Gastrocnemius medialis (tissue), 4 donors: ENCODE data around the gene APBA1. TPM values are rescaled to one million over a fixed set of nuclear protein-coding genes. Genes with fewer than 3 reads are reported as not detected.
A peak's percentile ranks its signal among the peaks of the same experiment; 100 is the strongest.

Source experiments
- ATAC-seq, 2 donors: fragments of 150-250 bp; one replicate each; pipeline ENCODE4 v1.9.1; 2016
- DNase-seq, 2 donors: peaks; one replicate each; pipeline ENCODE4 v3.0.0-alpha.2; 2019
- H3K27ac ChIP-seq, 4 donors: fragments of 200-600 bp; sonication (generic); 1 replicate in 1 of 4; 2 replicates in 3 of 4; pipeline ENCODE4 v1.5.1; 2016 to 2018; ENCODE audit warnings: mild to moderate bottlenecking in 2 of 4, moderate library complexity in 1 of 4
- H3K27me3 ChIP-seq, 3 donors: fragments of 200-600 bp; sonication (generic) in 2 of 3; 1 replicate in 1 of 3; 2 replicates in 2 of 3; pipeline versions ENCODE4 v1.5.1 to v1.6.0; 2016 to 2019; ENCODE audit warnings: mild to moderate bottlenecking in 1 of 3, moderate library complexity in 1 of 3
- H3K36me3 ChIP-seq, 2 donors: fragments of 200-600 bp; sonication (generic) in 1 of 2; one replicate each; pipeline ENCODE4 v1.5.1; 2017 to 2018
- H3K4me1 ChIP-seq, 2 donors: fragments of 200-600 bp; sonication (generic) in 1 of 2; one replicate each; pipeline ENCODE4 v1.5.1; 2016 to 2017; ENCODE audit warnings: mild to moderate bottlenecking in 2 of 2
- H3K4me3 ChIP-seq, 4 donors: fragments of 200-600 bp; sonication (generic) in 3 of 4; 1 replicate in 1 of 4; 2 replicates in 3 of 4; pipeline ENCODE4 v1.5.1; 2016 to 2019; ENCODE audit warnings: mild to moderate bottlenecking in 2 of 4
- H3K9me3 ChIP-seq, 3 donors: fragments of 200-600 bp; sonication (generic) in 2 of 3; 1 replicate in 1 of 3; 2 replicates in 2 of 3; pipeline ENCODE4 v1.5.1; 2016 to 2019
- CTCF ChIP-seq, 5 experiments: fragments of 450-650 bp in 3 of 5; fragments of 200-600 bp in 2 of 5; sonication (generic) in 2 of 5; IDR thresholded peaks in 4 of 5; conservative IDR thresholded peaks in 1 of 5; 1 replicate in 4 of 5; 2 replicates in 1 of 5; pipeline ENCODE4 v1.5.1; 2016 to 2019; ENCODE audit warnings: antibody characterized with exemption in 5 of 5, mild to moderate bottlenecking in 3 of 5, moderate library complexity in 3 of 5
- POLR2A ChIP-seq, 2 donors: fragments of 450-650 bp; IDR thresholded peaks; one replicate each; pipeline ENCODE4 v1.6.1; 2017; ENCODE audit warnings: antibody characterized with exemption in 2 of 2, mild to moderate bottlenecking in 2 of 2, moderate library complexity in 2 of 2
- in situ Hi-C, 4 donors: fragments of 200-750 bp; cut with MboI; loops; one replicate each; pipeline versions ENCODE4 v1.15.0 to v1.8.0; 2017; ENCODE audit warnings: low sequenced_read_pairs in 4 of 4
- intact Hi-C: fragments of 100-400 bp; cut with DNase I; formaldehyde crosslinking; loops from one replicate; pipeline ENCODE4 v1.15.1; 2023; ENCODE audit warnings: low total_unique reads
- total RNA-seq, 4 donors: library from RNA; depleted of rRNA; stranded (reverse); fragments of >200 nt; gene quantifications; one replicate each; pipeline versions ENCODE4 v1.1.0 to v1.2.3, GENCODE V29; 2016

APBA1 gene
- total RNA-seq, 4 donors from 2014 or later = 0.61 to 2.3 (median 1.4) TPM

GRCh38 chr9:69513141-69513820 lies 158.9 kb downstream of the APBA1 start:
- Histone ChIP-seq H3K4me3 (no peak overlapping the region), H3K27me3 (no peaks in the 10 kb centered on the region), H3K27ac (no peak overlapping the region), H3K4me1 (peaks cover 0 to 4% of the 10 kb centered on the region in 2 donors), H3K9me3 (no peaks in the 10 kb centered on the region), H3K36me3 (no peaks in the 10 kb centered on the region)
- TF ChIP-seq CTCF (IDR thresholded peaks at IDR 0.05 in 4 of 5, conservative IDR thresholded peaks at IDR 0.05 in 1 of 5) (no peak), POLR2A (IDR thresholded peaks at IDR 0.05) (no peak)
- no peak for DNase-seq
- in situ Hi-C loops (no loop called here), intact Hi-C loops (no loop called here)
- no peak for ATAC-seq

- no peak overlapping the region for H3K4me3 ChIP-seq
- intact Hi-C loops = no loop called here
- no peak overlapping the region for H3K27ac ChIP-seq
- H3K27me3 ChIP-seq = no peaks in the 10 kb centered on the region
- ATAC-seq (no peak), DNase-seq (no peak)
- no peaks in the 10 kb centered on the region for H3K36me3 ChIP-seq
- no peaks in the 10 kb centered on the region for H3K9me3 ChIP-seq
- in situ Hi-C loops = no loop called here
- H3K4me1 ChIP-seq = no peaks in the 10 kb centered on the region
- no peak for TF ChIP-seq POLR2A (IDR thresholded peaks at IDR 0.05)
- no peak for TF ChIP-seq CTCF (IDR thresholded peaks at IDR 0.05 in 4 of 5, conservative IDR thresholded peaks at IDR 0.05 in 1 of 5)
These were observed 168.1 kb downstream of the APBA1 start for GRCh38 chr9:69504058-69504457.

DNA sequence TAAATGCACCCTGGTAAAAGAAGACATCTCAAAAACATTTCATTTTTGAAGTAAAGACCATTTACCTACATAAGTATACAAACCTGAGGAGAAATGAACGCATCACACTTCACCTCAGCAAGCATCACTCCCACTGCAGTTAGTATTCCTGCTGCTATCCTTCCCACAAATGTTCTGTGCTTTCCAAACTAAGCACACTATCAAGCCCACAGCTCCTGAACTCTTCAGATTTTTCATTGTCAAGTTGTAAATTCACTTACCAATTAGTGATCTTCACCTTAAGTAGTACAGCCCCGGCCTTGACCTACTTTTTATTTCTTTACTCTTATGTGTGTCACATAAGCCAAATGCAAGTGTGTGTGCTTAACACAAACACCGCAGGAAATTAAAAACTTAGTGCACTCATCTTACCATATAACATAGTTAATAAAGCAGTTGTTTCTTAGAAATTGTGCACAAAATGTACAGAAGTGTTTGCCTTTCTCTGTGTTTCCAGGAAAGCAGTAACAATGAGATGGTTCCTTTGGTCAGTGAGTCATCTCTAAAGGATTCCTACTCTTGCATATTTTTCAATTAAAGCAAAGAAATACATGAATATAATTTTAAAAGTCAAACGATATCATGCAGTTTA lies 169.4 kb downstream of the APBA1 start:
- no peak for TF ChIP-seq POLR2A (IDR thresholded peaks at IDR 0.05)
- TF ChIP-seq CTCF (IDR thresholded peaks at IDR 0.05 in 4 of 5, conservative IDR thresholded peaks at IDR 0.05 in 1 of 5) = no peak
- Histone ChIP-seq H3K4me3 (no peak overlapping the region), H3K27ac (no peak overlapping the region), H3K9me3 (no peaks in the 10 kb centered on the region), H3K36me3 (no peaks in the 10 kb centered on the region), H3K27me3 (no peaks in the 10 kb centered on the region), H3K4me1 (peaks cover 0 to 4% of the 10 kb centered on the region in 2 donors)
- intact Hi-C loops = no loop called here
- in situ Hi-C loops = no loop called here
- no peak for DNase-seq
- no peak for ATAC-seq

DNA sequence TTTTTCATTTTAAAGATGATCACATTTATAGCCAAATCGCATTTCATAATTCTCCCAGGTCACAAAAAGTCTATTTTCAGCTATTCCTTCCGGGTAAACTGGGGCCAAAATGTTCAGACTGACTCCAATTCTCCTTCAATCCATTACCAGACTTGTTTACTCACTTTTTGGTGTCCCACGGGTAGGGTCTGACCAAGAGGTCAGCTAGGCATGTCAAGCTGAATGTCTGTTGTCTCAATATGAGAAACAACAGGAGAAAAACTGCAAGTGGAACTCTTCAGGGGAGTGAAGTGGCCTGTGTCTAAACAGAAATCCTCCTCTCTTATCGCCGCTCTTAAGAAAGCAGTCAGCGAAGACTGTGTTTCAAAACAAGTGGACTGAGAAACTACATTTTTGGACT lies 171.3 kb downstream of the APBA1 start:
- intact Hi-C loops (no loop called here), in situ Hi-C loops (no loop called here)
- Histone ChIP-seq H3K4me3 (no peak overlapping the region), H3K9me3 (no peaks in the 10 kb centered on the region), H3K4me1 (peaks cover 0 to 11% of the 10 kb centered on the region in 2 donors), H3K27me3 (no peaks in the 10 kb centered on the region), H3K27ac (peak overlapping the region in 1 of 4 donors; percentile 37), H3K36me3 (no peaks in the 10 kb centered on the region)
- TF ChIP-seq CTCF (IDR thresholded peaks at IDR 0.05 in 4 of 5, conservative IDR thresholded peaks at IDR 0.05 in 1 of 5) (no peak), POLR2A (IDR thresholded peaks at IDR 0.05) (no peak)
- DNase-seq (no peak), ATAC-seq (no peak)
